ENCODE data around the gene SGCA.

Gene SGCA

GRCh38 chr17:50207315-50207714 is 41.5 kb downstream of the SGCA start:
- Histone ChIP-seq H3K27ac (ENCODE audit: extremely low read depth, low read depth, low read length) (no peak overlapping the region), H3K4me3 (ENCODE audit: low read depth, low read length) (no peak overlapping the region), H3K36me3 (ENCODE audit: control insufficient read depth in 2 of 2, insufficient read depth in 1 of 2, low read length in 2 of 2) (no peaks in the 10 kb centered on the region), H3K4me1 (ENCODE audit: control insufficient read depth, insufficient read depth, low read length) (peaks cover 3% of the 10 kb centered on the region; the same call in 1 of the 2 replicates), H3K9me3 (ENCODE audit: control insufficient read depth, insufficient read depth, low read depth, low read length) (no peaks in the 10 kb centered on the region)
- ChIA-PET POLR2A (no interaction called here), CTCF (interaction anchor here (0.7 to 18.0 kb wide), 7 partner anchors 9 to 122 kb away, joined by 3 to 487 read pairs (median 5); partner anchors contain the start of gene TMEM92)
- TF ChIP-seq PRDM10 (tag by site-specific recombination; IDR thresholded peaks at IDR 0.05) (no peak), ZNF792 (tag by site-specific recombination; IDR thresholded peaks at IDR 0.05) (no peak), ZNF202 (tag by site-specific recombination; IDR thresholded peaks at IDR 0.05; ENCODE audit: borderline replicate concordance) (no peak), ZNF132 (tag by site-specific recombination; IDR thresholded peaks at IDR 0.05; ENCODE audit: borderline replicate concordance) (no peak), ZNF596 (tag by site-specific recombination; IDR thresholded peaks at IDR 0.05) (no peak), SCRT1 (tag by site-specific recombination; IDR thresholded peaks at IDR 0.05; ENCODE audit: borderline replicate concordance) (no peak), ZFP37 (tag by site-specific recombination; IDR thresholded peaks at IDR 0.05) (no peak), ZBTB7A (tag by site-specific recombination; IDR thresholded peaks at IDR 0.05; ENCODE audit: low read depth) (no peak), CTCF (tag by site-specific recombination; IDR thresholded peaks at IDR 0.05) (no peak), ZSCAN4 (tag by site-specific recombination; IDR thresholded peaks at IDR 0.05) (no peak), ZNF391 (tag by site-specific recombination; IDR thresholded peaks at IDR 0.05; ENCODE audit: borderline replicate concordance, low read depth) (no peak), ZNF701 (tag by site-specific recombination; IDR thresholded peaks at IDR 0.05) (no peak), ZNF548 (tag by site-specific recombination; IDR thresholded peaks at IDR 0.05) (no peak), ZNF311 (tag by site-specific recombination; IDR thresholded peaks at IDR 0.05; ENCODE audit: borderline replicate concordance) (no peak)

- no peaks in the 10 kb centered on the region for H3K9me3 ChIP-seq (ENCODE audit: control insufficient read depth, insufficient read depth, low read depth, low read length)
- peaks cover 3% of the 10 kb centered on the region; the same call in 1 of the 2 replicates for H3K4me1 ChIP-seq (ENCODE audit: control insufficient read depth, insufficient read depth, low read length)
- ChIA-PET POLR2A (no interaction called here), CTCF (interaction anchor here (0.7 to 18.0 kb wide), 10 partner anchors 8 to 209 kb away, joined by 3 to 487 read pairs (median 4); partner anchors contain the start of gene TMEM92)
- no peaks in the 10 kb centered on the region for H3K36me3 ChIP-seq (ENCODE audit: control insufficient read depth in 2 of 2, insufficient read depth in 1 of 2, low read length in 2 of 2)
- H3K4me3 ChIP-seq (ENCODE audit: low read depth, low read length), result no peak overlapping the region
- TF ChIP-seq ZNF514 (tag by site-specific recombination; IDR thresholded peaks at IDR 0.05) (no peak), ZNF37A (tag by site-specific recombination; IDR thresholded peaks at IDR 0.05) (no peak), ZNF654 (tag by site-specific recombination; IDR thresholded peaks at IDR 0.05; ENCODE audit: low read depth) (no peak), ZNF704 (tag by site-specific recombination; IDR thresholded peaks at IDR 0.05) (no peak), ZNF202 (tag by site-specific recombination; IDR thresholded peaks at IDR 0.05; ENCODE audit: borderline replicate concordance) (no peak), FEZF1 (tag by site-specific recombination; IDR thresholded peaks at IDR 0.05) (no peak)
- H3K27ac ChIP-seq (ENCODE audit: extremely low read depth, low read depth, low read length), result no peak overlapping the region
These were observed 42.2 kb downstream of the SGCA start for GRCh38 chr17:50207792-50208567.
